Heart left ventricle (tissue), 16 donors: ENCODE measurements around the gene SMAD7. TPM values are rescaled to one million over a fixed set of nuclear protein-coding genes. Genes with fewer than 3 reads are reported as not detected.

Experiments
- ATAC-seq, 4 donors: fragments of 200-7000 bp; cut with Tn5 transposase; one replicate each; pipeline ENCODE4 v1.9.1; 2020 to 2022; ENCODE audit warnings: moderate library complexity in 4 of 4, mild to moderate bottlenecking in 3 of 4, moderate number of reproducible peaks in 1 of 4
- DNase-seq, 5 donors: peaks; one replicate each; pipeline ENCODE4 v3.0.0-alpha.2; 2020
- H3K27ac ChIP-seq, 12 donors: fragments of 200-600 bp; sonication (generic) in 4 of 12; one replicate each; pipeline versions ENCODE4 v1.5.0 to v1.8.0; 2016 to 2022; ENCODE audit warnings: mild to moderate bottlenecking in 2 of 12
- H3K27me3 ChIP-seq, 9 donors: fragments of 200-600 bp; sonication (generic) in 2 of 9; one replicate each; pipeline versions ENCODE4 v1.5.1 to v1.8.0; 2016 to 2022; ENCODE audit warnings: mild to moderate bottlenecking in 3 of 9
- H3K36me3 ChIP-seq, 9 donors: fragments of 200-600 bp; sonication (generic) in 2 of 9; one replicate each; pipeline versions ENCODE4 v1.5.0 to v1.8.0; 2018 to 2022; ENCODE audit warnings: mild to moderate bottlenecking in 2 of 9
- H3K4me1 ChIP-seq, 12 donors: fragments of 200-600 bp; sonication (generic) in 4 of 12; one replicate each; pipeline versions ENCODE4 v1.5.0 to v1.8.0; 2016 to 2022; ENCODE audit warnings: mild to moderate bottlenecking in 3 of 12
- H3K4me3 ChIP-seq, 12 donors: fragments of 200-600 bp; sonication (generic) in 4 of 12; one replicate each; pipeline versions ENCODE4 v1.5.0 to v1.8.0; 2017 to 2022; ENCODE audit warnings: mild to moderate bottlenecking in 9 of 12, moderate library complexity in 4 of 12
- H3K9me3 ChIP-seq, 12 donors: fragments of 200-600 bp; sonication (generic) in 4 of 12; one replicate each; pipeline versions ENCODE4 v1.5.0 to v1.8.0; 2016 to 2022; ENCODE audit warnings: mild to moderate bottlenecking in 1 of 12
- POLR2A ChIP-seq, 2 donors: fragments of 450-650 bp; IDR thresholded peaks; one replicate each; pipeline ENCODE4 v1.6.1; 2017; ENCODE audit warnings: antibody characterized with exemption in 2 of 2, mild to moderate bottlenecking in 2 of 2, moderate library complexity in 2 of 2
- WGBS, 4 donors: extraction: QIAGEN DNeasy Blood & Tissue Kit in 2 of 4; methylation state at CpG; one replicate each; pipeline versions ENCODE4 v1.1.5 to v1.1.7; 2013 to 2018; 5-methylcytosine and 5-hydroxymethylcytosine counted together
- intact Hi-C, 10 donors: fragments of 100-400 bp; cut with DNase I; formaldehyde crosslinking; loops; one replicate each; pipeline versions ENCODE4 v1.11.1 to v1.14.2; 2022
- polyA plus RNA-seq, 2 donors: library from polyadenylated mRNA; stranded (reverse); fragments of 200-250 nt; gene quantifications; one replicate each; pipeline ENCODE4 v1.2.3, GENCODE V29; 2013
- total RNA-seq, 9 donors: library from RNA; depleted of rRNA in 2 of 9; stranded (reverse); fragments of >200 nt in 2 of 9; fragmentation: NEBNext Ultra II Directional in 3 of 9; extraction: Animal tissue kit (Norgen Biotek cat#: 25700) in 3 of 9; gene quantifications; one replicate each; pipeline versions ENCODE4 v1.1.0 to v1.2.4, GENCODE V29; 2016 to 2023
- TF ChIP-seq, protein P1 (sequence below), 12 donors: fragments of 200-600 bp; sonication (generic) in 4 of 12; IDR thresholded peaks; one replicate each; pipeline versions ENCODE4 v1.5.0 to v1.8.0; 2018 to 2022; ENCODE audit warnings: antibody characterized with exemption in 12 of 12, mild to moderate bottlenecking in 5 of 12
- donor health status: ischemic (EF 13 %, LVEDD 7.1; RV severe dilation, severe dysfunction).
- donor health status: healthy with polysubstance abuse.
- donor health status: DM: no; HTN: yes; CAD: no.
- donor health status: DM: no; HTN: no; CAD: no.
- donor health status: ischemic (EF 25% LVEDD 6.9; RV normal size, moderate dysfunction).
- donor health status: ischemic (EF 25% LVEDD 5.7; RV mildly dilated, moderate dysfunction).
- donor health status: healthy.
- donor health status: DM: yes; HTN: yes; CAD: no.
- donor health status: ischemic (EF 35%, LVEDD 5.7; RV mildly dilated, moderate dysfunction).
- donor health status: nonischemic (EF 11% LVEDD 7.7; RV severe dilation, severe dysfunction).
- donor health status: DM: yes; HTN: yes; CAD: no.
- donor health status: PGD.
- donor health status: ischemic (EF 29% LVEDD 5.4; RV normal size, mild dysfunction).
- donor health status: nonischemic (EF 23%, LVEDD 6.1; RV moderate dilation, normal function).

Gene SMAD7
- total and polyA plus RNA-seq, 11 donors: 9.1 to 32.0 (median 19.9) TPM

DNA sequence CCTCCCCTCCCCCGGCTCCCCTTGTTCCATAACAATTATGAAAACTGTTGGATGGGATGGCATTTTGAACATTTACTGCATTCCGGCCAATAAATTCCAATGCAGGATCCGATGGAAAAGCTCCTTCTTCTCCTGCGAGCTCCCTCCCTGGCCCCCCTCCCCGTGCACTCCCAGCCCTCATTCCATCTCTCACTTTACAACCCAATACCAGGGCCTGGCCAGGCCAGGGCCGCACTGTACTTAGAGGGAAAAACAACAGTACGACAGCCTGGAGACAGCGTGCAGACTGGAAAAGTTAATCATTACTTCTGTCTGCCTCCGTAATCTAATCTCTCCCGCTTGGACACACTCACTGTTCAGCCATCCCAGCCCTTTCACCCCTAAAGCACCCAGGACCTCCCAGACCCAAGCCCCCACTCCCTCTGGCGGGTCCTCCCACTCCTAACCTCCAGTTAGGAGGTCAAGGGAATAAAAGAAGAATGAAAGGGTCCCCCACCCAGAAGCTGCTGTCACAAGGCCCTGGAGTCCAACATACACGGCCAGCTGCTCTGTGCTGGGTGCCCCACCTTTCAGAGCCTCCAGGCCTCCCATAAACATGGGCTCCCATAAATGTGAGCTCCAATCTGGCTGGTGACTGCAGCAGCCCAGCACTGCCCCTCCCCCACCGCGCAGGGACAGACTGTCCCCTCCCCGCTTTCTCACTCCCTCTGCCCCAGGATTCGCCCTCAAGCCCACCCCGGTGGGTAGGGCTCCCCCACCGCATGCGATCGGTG is 20.6 kb downstream of the SMAD7 start:
- H3K4me3 ChIP-seq: peak overlapping the region in 3 of 12 donors; percentile 3 to 28 (median 14)
- TF ChIP-seq POLR2A (IDR thresholded peaks at IDR 0.05): no peak
- TF ChIP-seq, protein P1, sequence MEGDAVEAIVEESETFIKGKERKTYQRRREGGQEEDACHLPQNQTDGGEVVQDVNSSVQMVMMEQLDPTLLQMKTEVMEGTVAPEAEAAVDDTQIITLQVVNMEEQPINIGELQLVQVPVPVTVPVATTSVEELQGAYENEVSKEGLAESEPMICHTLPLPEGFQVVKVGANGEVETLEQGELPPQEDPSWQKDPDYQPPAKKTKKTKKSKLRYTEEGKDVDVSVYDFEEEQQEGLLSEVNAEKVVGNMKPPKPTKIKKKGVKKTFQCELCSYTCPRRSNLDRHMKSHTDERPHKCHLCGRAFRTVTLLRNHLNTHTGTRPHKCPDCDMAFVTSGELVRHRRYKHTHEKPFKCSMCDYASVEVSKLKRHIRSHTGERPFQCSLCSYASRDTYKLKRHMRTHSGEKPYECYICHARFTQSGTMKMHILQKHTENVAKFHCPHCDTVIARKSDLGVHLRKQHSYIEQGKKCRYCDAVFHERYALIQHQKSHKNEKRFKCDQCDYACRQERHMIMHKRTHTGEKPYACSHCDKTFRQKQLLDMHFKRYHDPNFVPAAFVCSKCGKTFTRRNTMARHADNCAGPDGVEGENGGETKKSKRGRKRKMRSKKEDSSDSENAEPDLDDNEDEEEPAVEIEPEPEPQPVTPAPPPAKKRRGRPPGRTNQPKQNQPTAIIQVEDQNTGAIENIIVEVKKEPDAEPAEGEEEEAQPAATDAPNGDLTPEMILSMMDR (IDR thresholded peaks at IDR 0.05): no peak
- DNase-seq (peak in 1 of 5 donors; percentile 41), ATAC-seq (peak; percentile 13 to 37 (median 26))
- 50 to 56% (median 55%) methylated on average over 20 of the region's 20 CpGs for WGBS, 4 donors
- H3K27me3 ChIP-seq: no peaks in the 10 kb centered on the region
- H3K36me3 ChIP-seq: no peaks in the 10 kb centered on the region
- peak overlapping the region; percentile 12 to 85 (median 51) for H3K27ac ChIP-seq
- peaks cover 29 to 99% (median 98%) of the 10 kb centered on the region in 12 donors for H3K4me1 ChIP-seq
- intact Hi-C loops: loop anchor here in 2 of 10 donors (10.0 kb wide), 2 partner anchors 85 to 255 kb away; no protein-coding TSS in a partner anchor
- H3K9me3 ChIP-seq: no peaks in the 10 kb centered on the region

GRCh38 chr18:48929212-48929612 is 21.6 kb downstream of the SMAD7 start:
- H3K4me3 ChIP-seq: peak overlapping the region in 3 of 12 donors; percentile 8 to 29 (median 11)
- no peak for ATAC-seq
- H3K4me1 ChIP-seq: peaks cover 29 to 99% (median 98%) of the 10 kb centered on the region in 12 donors
- H3K27me3 ChIP-seq: no peaks in the 10 kb centered on the region
- intact Hi-C loops: loop anchor here in 1 of 10 donors (10.0 kb wide), 1 partner anchor 254 kb away; no protein-coding TSS in a partner anchor
- no peaks in the 10 kb centered on the region for H3K9me3 ChIP-seq
- TF ChIP-seq, protein P1 (IDR thresholded peaks at IDR 0.05): no peak
- TF ChIP-seq POLR2A (IDR thresholded peaks at IDR 0.05): no peak
- no peak for DNase-seq
- peak overlapping the region; percentile 10 to 85 (median 51) for H3K27ac ChIP-seq
- no peaks in the 10 kb centered on the region for H3K36me3 ChIP-seq
- WGBS, 4 donors: 33 to 55% (median 38%) methylated on average over 2 of the region's 2 CpGs

GRCh38 chr18:48928787-48929186 is 22.0 kb downstream of the SMAD7 start:
- Histone ChIP-seq H3K36me3 (no peaks in the 10 kb centered on the region), H3K27ac (peak overlapping the region; percentile 10 to 85 (median 51)), H3K4me3 (peak overlapping the region in 4 of 12 donors; percentile 8 to 29 (median 10)), H3K4me1 (peaks cover 28 to 99% (median 98%) of the 10 kb centered on the region in 12 donors), H3K27me3 (no peaks in the 10 kb centered on the region), H3K9me3 (no peaks in the 10 kb centered on the region)
- intact Hi-C loops: loop anchor here in 1 of 10 donors (10.0 kb wide), 1 partner anchor 254 kb away; no protein-coding TSS in a partner anchor
- ATAC-seq: peak; percentile 67 to 82 (median 71)
- peak in 4 of 5 donors; percentile 61 to 85 (median 77) for DNase-seq
- WGBS, 4 donors: 10 to 26% (median 14%) methylated on average over 9 of the region's 9 CpGs
- no peak for TF ChIP-seq POLR2A (IDR thresholded peaks at IDR 0.05)
- TF ChIP-seq, protein P1 (IDR thresholded peaks at IDR 0.05): peak in 1 of 12 donors; percentile 8
